ENCODE data around the gene F2RL2.

F2RL2 gene

GRCh38 chr5:76622973-76623596 is at the start of gene F2RL2:
Gene F2RL2, minus strand, starts transcription at chr5:76623403. Its CDS starts 173 bp downstream, at chr5:76623230.
- DNase-seq: no peak

GRCh38 chr5:76672242-76672641 is 49.0 kb upstream of the F2RL2 start:
- peak; percentile 3 to 19 for DNase-seq

GRCh38 chr5:76670508-76670907 is 47.3 kb upstream of the F2RL2 start:
- DNase-seq: no peak

GRCh38 chr5:76669245-76669644 is 46.0 kb upstream of the F2RL2 start:
- DNase-seq: no peak

- DNase-seq: no peak
Observed at GRCh38 chr5:76667495-76667894, 44.3 kb upstream of the F2RL2 start.

- no peak for DNase-seq
Observed at GRCh38 chr5:76664079-76664478, 40.9 kb upstream of the F2RL2 start.

GRCh38 chr5:76663573-76663972 is 40.4 kb upstream of the F2RL2 start:
- DNase-seq: no peak

- DNase-seq: no peak
Observed at GRCh38 chr5:76662521-76662920, 39.3 kb upstream of the F2RL2 start.

- DNase-seq: no peak
Observed at GRCh38 chr5:76660360-76660759, 37.2 kb upstream of the F2RL2 start.

- no peak for DNase-seq
Observed at GRCh38 chr5:76657683-76658311, 34.6 kb upstream of the F2RL2 start.

- no peak for DNase-seq
Observed at GRCh38 chr5:76657091-76657490, 33.9 kb upstream of the F2RL2 start.

GRCh38 chr5:76652809-76653414 is 29.7 kb upstream of the F2RL2 start:
- no peak for DNase-seq

GRCh38 chr5:76649140-76649539 is 25.9 kb upstream of the F2RL2 start:
- DNase-seq: no peak

- DNase-seq: no peak
Observed at GRCh38 chr5:76643371-76643770, 20.2 kb upstream of the F2RL2 start.

- DNase-seq: no peak
Observed at GRCh38 chr5:76642390-76643040, 19.3 kb upstream of the F2RL2 start.

- peak; percentile 24 to 85 for DNase-seq
Observed at GRCh38 chr5:76641514-76642120, 18.4 kb upstream of the F2RL2 start.

GRCh38 chr5:76638479-76638878 is 15.3 kb upstream of the F2RL2 start:
- peak; percentile 40 to 54 for DNase-seq

GRCh38 chr5:76637490-76637889 is 14.3 kb upstream of the F2RL2 start:
- DNase-seq: no peak

- DNase-seq: no peak
Observed at GRCh38 chr5:76634661-76635060, 11.5 kb upstream of the F2RL2 start.

GRCh38 chr5:76626738-76627137 is 3.5 kb upstream of the F2RL2 start:
- DNase-seq: no peak

- no peak for DNase-seq
Observed at GRCh38 chr5:76625087-76625815, 2.0 kb upstream of the F2RL2 start.

- DNase-seq: no peak
Observed at GRCh38 chr5:76622076-76622475, 1.1 kb downstream of the F2RL2 start.

GRCh38 chr5:76620166-76620565 is 3.0 kb downstream of the F2RL2 start:
- no peak for DNase-seq
